Mononuclear cell (primary cell): Measurements from ENCODE around the gene CSMD2. TPM values are rescaled to one million over a fixed set of nuclear protein-coding genes. Genes with fewer than 3 reads are reported as not detected.

Experiments
- H3K27me3 ChIP-seq: 2 replicates; pipeline ENCODE4 v1.6.0; 2011; ENCODE audit warnings: low read length, control low read depth; ENCODE audit not compliant: insufficient read depth
- H3K4me1 ChIP-seq: 2 replicates; pipeline ENCODE4 v1.5.1; 2011; ENCODE audit warnings: mild to moderate bottlenecking, low read length, control low read depth; ENCODE audit not compliant: insufficient read depth
- H3K4me3 ChIP-seq: 2 replicates; pipeline ENCODE4 v1.5.1; 2011; ENCODE audit warnings: mild to moderate bottlenecking, low read length, moderate library complexity
- H3K9me3 ChIP-seq: 2 replicates; pipeline ENCODE4 v1.5.1; 2011; ENCODE audit warnings: low read depth, mild to moderate bottlenecking, control low read depth, low read length
- total RNA-seq: library from RNA; depleted of rRNA; stranded (reverse); fragments of >200 nt; gene quantifications from one replicate; pipeline ENCODE4 v1.2.3, GENCODE V29; 2012

The CSMD2 gene
- total RNA-seq, 1 donor = not detected

- Histone ChIP-seq H3K27me3 (peaks cover 4% of the 10 kb centered on the region), H3K4me1 (no peaks in the 10 kb centered on the region), H3K4me3 (no peak overlapping the region), H3K9me3 (no peaks in the 10 kb centered on the region)
Measured at GRCh38 chr1:33560680-33561079, 604.4 kb downstream of the CSMD2 start.

GRCh38 chr1:33548721-33549120, 616.3 kb downstream of the CSMD2 start:
- Histone ChIP-seq H3K27me3 (no peaks in the 10 kb centered on the region), H3K9me3 (peaks cover 5% of the 10 kb centered on the region), H3K4me3 (no peak overlapping the region), H3K4me1 (no peaks in the 10 kb centered on the region)

- Histone ChIP-seq H3K9me3 (peaks cover 5% of the 10 kb centered on the region), H3K27me3 (no peaks in the 10 kb centered on the region), H3K4me3 (no peak overlapping the region), H3K4me1 (no peaks in the 10 kb centered on the region)
Measured at GRCh38 chr1:33548319-33548718, 616.7 kb downstream of the CSMD2 start.

- Histone ChIP-seq H3K4me1 (no peaks in the 10 kb centered on the region), H3K4me3 (no peak overlapping the region), H3K9me3 (peaks cover 5% of the 10 kb centered on the region), H3K27me3 (no peaks in the 10 kb centered on the region)
Measured at GRCh38 chr1:33547576-33547975, 617.5 kb downstream of the CSMD2 start.

GRCh38 chr1:33541966-33542365, 623.1 kb downstream of the CSMD2 start:
- Histone ChIP-seq H3K4me1 (no peaks in the 10 kb centered on the region), H3K27me3 (no peaks in the 10 kb centered on the region), H3K4me3 (no peak overlapping the region)

GRCh38 chr1:33537885-33538284, 627.1 kb downstream of the CSMD2 start:
- Histone ChIP-seq H3K9me3 (no peaks in the 10 kb centered on the region), H3K27me3 (no peaks in the 10 kb centered on the region), H3K4me3 (no peak overlapping the region), H3K4me1 (no peaks in the 10 kb centered on the region)

More at GRCh38 chr1:33541966-33542365, 623.1 kb downstream of the CSMD2 start:
- H3K9me3 ChIP-seq = no peaks in the 10 kb centered on the region

GRCh38 chr1:33535334-33535733, 629.7 kb downstream of the CSMD2 start:
- no peak overlapping the region for H3K4me3 ChIP-seq

GRCh38 chr1:33532936-33533335, 632.1 kb downstream of the CSMD2 start:
- no peaks in the 10 kb centered on the region for H3K4me1 ChIP-seq
- no peaks in the 10 kb centered on the region for H3K9me3 ChIP-seq
- no peak overlapping the region for H3K4me3 ChIP-seq
- peaks cover 4% of the 10 kb centered on the region for H3K27me3 ChIP-seq

More at GRCh38 chr1:33535334-33535733, 629.7 kb downstream of the CSMD2 start:
- no peaks in the 10 kb centered on the region for H3K27me3 ChIP-seq
- no peaks in the 10 kb centered on the region for H3K9me3 ChIP-seq
- H3K4me1 ChIP-seq = no peaks in the 10 kb centered on the region

- Histone ChIP-seq H3K4me3 (no peak overlapping the region), H3K9me3 (no peaks in the 10 kb centered on the region), H3K27me3 (peaks cover 4% of the 10 kb centered on the region), H3K4me1 (no peaks in the 10 kb centered on the region)
Measured at GRCh38 chr1:33532250-33532649, 632.8 kb downstream of the CSMD2 start.

GRCh38 chr1:33529957-33530356, 635.1 kb downstream of the CSMD2 start:
- Histone ChIP-seq H3K27me3 (peaks cover 4% of the 10 kb centered on the region), H3K9me3 (no peaks in the 10 kb centered on the region), H3K4me1 (no peaks in the 10 kb centered on the region), H3K4me3 (no peak overlapping the region)

- no peaks in the 10 kb centered on the region for H3K9me3 ChIP-seq
- no peak overlapping the region for H3K4me3 ChIP-seq
- H3K4me1 ChIP-seq = no peaks in the 10 kb centered on the region
- H3K27me3 ChIP-seq = peaks cover 4% of the 10 kb centered on the region
Measured at GRCh38 chr1:33527934-33528333, 637.1 kb downstream of the CSMD2 start.

- peaks cover 4% of the 10 kb centered on the region for H3K27me3 ChIP-seq
- no peaks in the 10 kb centered on the region for H3K4me1 ChIP-seq
- no peak overlapping the region for H3K4me3 ChIP-seq
- H3K9me3 ChIP-seq = no peaks in the 10 kb centered on the region
Measured at GRCh38 chr1:33524586-33524985, 640.4 kb downstream of the CSMD2 start.

GRCh38 chr1:33519240-33519884, 645.7 kb downstream of the CSMD2 start:
- no peaks in the 10 kb centered on the region for H3K4me1 ChIP-seq
- no peak overlapping the region for H3K4me3 ChIP-seq
- no peaks in the 10 kb centered on the region for H3K9me3 ChIP-seq
- H3K27me3 ChIP-seq = no peaks in the 10 kb centered on the region

- Histone ChIP-seq H3K4me1 (no peaks in the 10 kb centered on the region), H3K27me3 (no peaks in the 10 kb centered on the region), H3K9me3 (no peaks in the 10 kb centered on the region), H3K4me3 (no peak overlapping the region)
Measured at GRCh38 chr1:33517596-33518250, 647.3 kb downstream of the CSMD2 start.

- H3K4me1 ChIP-seq = no peaks in the 10 kb centered on the region
- no peak overlapping the region for H3K4me3 ChIP-seq
- H3K9me3 ChIP-seq = no peaks in the 10 kb centered on the region
- H3K27me3 ChIP-seq = no peaks in the 10 kb centered on the region
Measured at GRCh38 chr1:33516891-33517567, 648.0 kb downstream of the CSMD2 start.
